OCI-LY7 (cell line): ENCODE measurements around the gene REEP3. TPM values are rescaled to one million over a fixed set of nuclear protein-coding genes. Genes with fewer than 3 reads are reported as not detected.

Source experiments
- BruUV-seq: library from RNA; stranded (reverse); fragments of 400-500 nt; replicated peaks from 2 replicates; lab custom pipeline; 2021; lab: Mats Ljungman, UMichigan
- CTCF ChIA-PET: fragments of 300-600 bp; sonication (Branson Sonifier 250); formaldehyde crosslinking; loops from one replicate; lab custom pipeline; 2022; ENCODE audit warnings: antibody characterized with exemption; ENCODE audit not compliant: unreplicated experiment; lab: Charles Lee
- POLR2A ChIA-PET: fragments of 300-600 bp; sonication (Branson Sonifier 250); formaldehyde crosslinking; loops from one replicate; lab custom pipeline; 2022; ENCODE audit warnings: antibody characterized with exemption; lab: Charles Lee
- DNase-seq: peaks from one replicate; pipeline ENCODE4 v3.0.0-alpha.2; 2015; ENCODE audit warnings: low spot score
- H2AFZ ChIP-seq: fragments of 200-600 bp; sonication (generic), shearing (Covaris generic); 2 replicates; pipeline ENCODE4 v1.6.1; 2014; ENCODE audit warnings: mild to moderate bottlenecking, antibody characterized with exemption, low read length, moderate library complexity
- H3K27ac ChIP-seq: fragments of 200-600 bp; sonication (generic); 2 replicates; pipeline ENCODE4 v1.5.1; 2014; ENCODE audit warnings: mixed run types, low read depth, mild to moderate bottlenecking, moderate library complexity, low read length, inconsistent platforms; ENCODE audit not compliant: poor library complexity, severe bottlenecking
- H3K36me3 ChIP-seq: fragments of 200-600 bp; sonication (generic); 2 replicates; pipeline ENCODE4 v1.6.1; 2014; ENCODE audit warnings: mild to moderate bottlenecking, antibody characterized with exemption, low read length, moderate library complexity, mixed read lengths; ENCODE audit not compliant: insufficient read depth
- H3K4me1 ChIP-seq: fragments of 200-600 bp; sonication (generic); 2 replicates; pipeline ENCODE4 v1.5.1; 2014; ENCODE audit warnings: mild to moderate bottlenecking, low read length; ENCODE audit not compliant: insufficient read depth, poor library complexity, severe bottlenecking
- H3K4me2 ChIP-seq: fragments of 200-600 bp; sonication (generic); 2 replicates; pipeline ENCODE4 v1.6.1; 2014; ENCODE audit warnings: mild to moderate bottlenecking, low read length
- H3K4me3 ChIP-seq: fragments of 200-600 bp; sonication (generic); 2 replicates; pipeline ENCODE4 v1.5.1; 2014; ENCODE audit warnings: mild to moderate bottlenecking, low read depth, low read length; ENCODE audit not compliant: poor library complexity, severe bottlenecking
- H3K79me2 ChIP-seq: fragments of 200-600 bp; sonication (generic); 2 replicates; pipeline ENCODE4 v1.6.1; 2016; ENCODE audit warnings: low read depth, mild to moderate bottlenecking, low read length, moderate library complexity, mixed read lengths; ENCODE audit not compliant: insufficient read depth
- H3K9me2 ChIP-seq: fragments of 200-600 bp; sonication (generic); 2 replicates; pipeline ENCODE4 v1.6.1; 2016; ENCODE audit warnings: mild to moderate bottlenecking, low read length, mixed read lengths; ENCODE audit not compliant: insufficient read depth
- H3K9me3 ChIP-seq: fragments of 200-600 bp; sonication (generic); 2 replicates; pipeline ENCODE4 v1.6.1; 2014; ENCODE audit warnings: mild to moderate bottlenecking, mixed run types, low read length, mixed read lengths
- H4K20me1 ChIP-seq: fragments of 200-600 bp; sonication (generic); 2 replicates; pipeline ENCODE4 v1.6.1; 2014; ENCODE audit warnings: mild to moderate bottlenecking, antibody characterized with exemption, low read length, moderate library complexity, mixed read lengths; ENCODE audit not compliant: insufficient read depth
- EZH2phosphoT487 ChIP-seq: fragments of 200-600 bp; sonication (generic); IDR thresholded peaks from 2 replicates; pipeline ENCODE4 v1.6.1; 2018; ENCODE audit warnings: low read depth, borderline replicate concordance, mild to moderate bottlenecking, mixed run types, antibody characterized with exemption, low read length, moderate library complexity, mixed read lengths
- intact Hi-C: fragments of 100-400 bp; cut with micrococcal nuclease; formaldehyde crosslinking; loops from one replicate; pipeline ENCODE4 v1.10.0; 2022; ENCODE audit not compliant: unreplicated experiment
- total RNA-seq, 2 experiments: library from RNA; depleted of rRNA in 1 of 2; stranded (reverse); fragments of >200 nt in 1 of 2; shearing (Covaris generic) in 1 of 2; gene quantifications; 2 replicates each; pipeline ENCODE4 v1.2.3, GENCODE V29; 2014 to 2022
- TF ChIP-seq, protein P1 (sequence below): fragments of 200-600 bp; sonication (generic); conservative IDR thresholded peaks from 2 replicates; pipeline ENCODE4 v1.5.1; 2014; ENCODE audit warnings: mild to moderate bottlenecking, antibody characterized with exemption, low read length, moderate library complexity, mixed read lengths

Gene REEP3
- total RNA-seq, 2 experiments from 2014 or later = 3.6 to 11.0 TPM

DNA sequence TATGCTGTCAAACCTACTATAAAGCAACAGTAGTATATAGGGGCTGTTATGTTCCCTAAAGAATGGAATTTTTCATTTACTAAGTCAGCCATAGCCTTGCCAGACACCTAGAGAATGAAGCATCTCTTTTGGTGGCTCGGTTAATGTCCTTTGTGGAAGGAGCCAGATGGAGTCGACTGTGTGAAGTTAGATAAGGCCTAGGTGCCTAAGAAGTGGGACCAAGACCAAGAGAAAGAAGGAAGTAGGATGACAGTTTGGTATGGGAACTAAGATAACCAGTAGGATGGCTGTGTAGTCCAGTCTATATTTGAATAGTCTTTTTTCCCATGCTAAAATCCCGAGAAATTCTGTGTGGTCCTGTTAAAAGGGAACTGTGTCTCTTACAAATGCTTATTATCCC, 62.2 kb downstream of the REEP3 start:
- TF ChIP-seq EZH2phosphoT487 = no peak
- TF ChIP-seq, protein P1, sequence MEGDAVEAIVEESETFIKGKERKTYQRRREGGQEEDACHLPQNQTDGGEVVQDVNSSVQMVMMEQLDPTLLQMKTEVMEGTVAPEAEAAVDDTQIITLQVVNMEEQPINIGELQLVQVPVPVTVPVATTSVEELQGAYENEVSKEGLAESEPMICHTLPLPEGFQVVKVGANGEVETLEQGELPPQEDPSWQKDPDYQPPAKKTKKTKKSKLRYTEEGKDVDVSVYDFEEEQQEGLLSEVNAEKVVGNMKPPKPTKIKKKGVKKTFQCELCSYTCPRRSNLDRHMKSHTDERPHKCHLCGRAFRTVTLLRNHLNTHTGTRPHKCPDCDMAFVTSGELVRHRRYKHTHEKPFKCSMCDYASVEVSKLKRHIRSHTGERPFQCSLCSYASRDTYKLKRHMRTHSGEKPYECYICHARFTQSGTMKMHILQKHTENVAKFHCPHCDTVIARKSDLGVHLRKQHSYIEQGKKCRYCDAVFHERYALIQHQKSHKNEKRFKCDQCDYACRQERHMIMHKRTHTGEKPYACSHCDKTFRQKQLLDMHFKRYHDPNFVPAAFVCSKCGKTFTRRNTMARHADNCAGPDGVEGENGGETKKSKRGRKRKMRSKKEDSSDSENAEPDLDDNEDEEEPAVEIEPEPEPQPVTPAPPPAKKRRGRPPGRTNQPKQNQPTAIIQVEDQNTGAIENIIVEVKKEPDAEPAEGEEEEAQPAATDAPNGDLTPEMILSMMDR = no peak

GRCh38 chr10:63583909-63584724, 62.9 kb downstream of the REEP3 start:
- BruUV-seq = no TSS peak
- no peak overlapping the region for H2AFZ ChIP-seq
- H3K79me2 ChIP-seq = no peaks in the 10 kb centered on the region
- no peaks in the 10 kb centered on the region for H3K36me3 ChIP-seq
- TF ChIP-seq EZH2phosphoT487 = no peak
- TF ChIP-seq, protein P1 = no peak
- ChIA-PET CTCF (no interaction called here), POLR2A (interaction anchor here (0.6 to 1.1 kb wide), 7 partner anchors 11 to 438 kb away, joined by 3 to 4 read pairs (median 3); no protein-coding TSS in a partner anchor)
- no peaks in the 10 kb centered on the region for H3K9me2 ChIP-seq
- H4K20me1 ChIP-seq = no peaks in the 10 kb centered on the region
- no peaks in the 10 kb centered on the region for H3K4me1 ChIP-seq
- intact Hi-C loops = no loop called here
- DNase-seq = no peak
- H3K27ac ChIP-seq = no peak overlapping the region
- H3K4me3 ChIP-seq = no peak overlapping the region
- H3K9me3 ChIP-seq = no peaks in the 10 kb centered on the region
- no peak overlapping the region for H3K4me2 ChIP-seq

More for the DNA sequence above, 62.2 kb downstream of the REEP3 start:
- H3K9me2 ChIP-seq = no peaks in the 10 kb centered on the region
- H4K20me1 ChIP-seq = no peaks in the 10 kb centered on the region
- H3K27ac ChIP-seq = no peak overlapping the region
- H3K79me2 ChIP-seq = no peaks in the 10 kb centered on the region
- H3K4me1 ChIP-seq = no peaks in the 10 kb centered on the region
- no peaks in the 10 kb centered on the region for H3K9me3 ChIP-seq
- CTCF ChIA-PET = no interaction called here
- intact Hi-C loops = no loop called here
- no peak overlapping the region for H3K4me3 ChIP-seq
- no peak overlapping the region for H3K4me2 ChIP-seq
- no TSS peak for BruUV-seq
- H3K36me3 ChIP-seq = no peaks in the 10 kb centered on the region
- DNase-seq = no peak
- POLR2A ChIA-PET = interaction anchor here (0.6 kb wide), 1 partner anchor 14 kb away, joined by 4 read pairs; no protein-coding TSS in a partner anchor
- H2AFZ ChIP-seq = no peak overlapping the region

GRCh38 chr10:63584725-63585035, 63.5 kb downstream of the REEP3 start:
- H3K9me3 ChIP-seq = no peaks in the 10 kb centered on the region
- no peak for DNase-seq
- no peaks in the 10 kb centered on the region for H3K9me2 ChIP-seq
- no peaks in the 10 kb centered on the region for H3K79me2 ChIP-seq
- H3K36me3 ChIP-seq = no peaks in the 10 kb centered on the region
- POLR2A ChIA-PET = interaction anchor here (0.6 to 1.1 kb wide), 5 partner anchors 11 to 438 kb away, joined by 3 read pairs; no protein-coding TSS in a partner anchor
- no peak overlapping the region for H3K27ac ChIP-seq
- no peaks in the 10 kb centered on the region for H4K20me1 ChIP-seq
- H3K4me2 ChIP-seq = no peak overlapping the region
- no peak overlapping the region for H2AFZ ChIP-seq
- CTCF ChIA-PET = no interaction called here
- no peak overlapping the region for H3K4me3 ChIP-seq
- TF ChIP-seq, protein P1 = no peak
- no peak for TF ChIP-seq EZH2phosphoT487
- BruUV-seq = no TSS peak
- no peaks in the 10 kb centered on the region for H3K4me1 ChIP-seq
- intact Hi-C loops = no loop called here
